ENCODE data around the gene MTHFD2L. TPM values are rescaled to one million over a fixed set of nuclear protein-coding genes. Genes with fewer than 3 reads are reported as not detected.

MTHFD2L gene
- total RNA-seq, 4 donors from 2014 or later = 22.3 to 30.8 (median 27.0) TPM

DNA sequence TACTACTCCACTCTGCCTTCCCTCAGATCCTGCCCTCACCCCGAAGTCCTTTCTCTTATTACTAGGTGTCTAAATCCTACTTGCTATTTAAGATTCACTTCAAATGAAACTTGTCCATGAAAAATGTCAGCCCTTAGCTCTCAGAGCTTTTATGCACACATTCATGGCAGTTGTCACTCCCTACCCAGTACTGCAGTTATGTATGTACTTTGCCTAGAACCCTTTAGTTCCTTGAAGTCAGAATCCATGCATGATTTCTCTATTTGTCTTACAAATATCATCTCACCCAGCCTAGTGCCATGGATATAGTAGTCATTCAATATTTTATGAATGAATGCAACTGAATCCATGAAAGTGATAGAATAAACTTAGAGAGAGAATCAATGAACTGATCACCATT lies 147.1 kb downstream of the MTHFD2L start:
- 93 to 100% methylated on average over 1 of the region's 1 CpG for WGBS, 2 donors
- no peak overlapping the region for H3K27ac ChIP-seq
- no peaks in the 10 kb centered on the region for H3K9me3 ChIP-seq
- no peaks in the 10 kb centered on the region for H3K27me3 ChIP-seq
- no peak for TF ChIP-seq POLR2A (IDR thresholded peaks at IDR 0.05)
- TF ChIP-seq, protein P1, sequence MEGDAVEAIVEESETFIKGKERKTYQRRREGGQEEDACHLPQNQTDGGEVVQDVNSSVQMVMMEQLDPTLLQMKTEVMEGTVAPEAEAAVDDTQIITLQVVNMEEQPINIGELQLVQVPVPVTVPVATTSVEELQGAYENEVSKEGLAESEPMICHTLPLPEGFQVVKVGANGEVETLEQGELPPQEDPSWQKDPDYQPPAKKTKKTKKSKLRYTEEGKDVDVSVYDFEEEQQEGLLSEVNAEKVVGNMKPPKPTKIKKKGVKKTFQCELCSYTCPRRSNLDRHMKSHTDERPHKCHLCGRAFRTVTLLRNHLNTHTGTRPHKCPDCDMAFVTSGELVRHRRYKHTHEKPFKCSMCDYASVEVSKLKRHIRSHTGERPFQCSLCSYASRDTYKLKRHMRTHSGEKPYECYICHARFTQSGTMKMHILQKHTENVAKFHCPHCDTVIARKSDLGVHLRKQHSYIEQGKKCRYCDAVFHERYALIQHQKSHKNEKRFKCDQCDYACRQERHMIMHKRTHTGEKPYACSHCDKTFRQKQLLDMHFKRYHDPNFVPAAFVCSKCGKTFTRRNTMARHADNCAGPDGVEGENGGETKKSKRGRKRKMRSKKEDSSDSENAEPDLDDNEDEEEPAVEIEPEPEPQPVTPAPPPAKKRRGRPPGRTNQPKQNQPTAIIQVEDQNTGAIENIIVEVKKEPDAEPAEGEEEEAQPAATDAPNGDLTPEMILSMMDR (IDR thresholded peaks at IDR 0.05) = no peak
- DNase-seq = no peak
- intact Hi-C loops (cut with DNase I) = no loop called here
- H3K4me3 ChIP-seq (replicated peaks in 1 of 3) = no peak overlapping the region
- no peaks in the 10 kb centered on the region for H3K4me1 ChIP-seq
- no peaks in the 10 kb centered on the region for H3K36me3 ChIP-seq

DNA sequence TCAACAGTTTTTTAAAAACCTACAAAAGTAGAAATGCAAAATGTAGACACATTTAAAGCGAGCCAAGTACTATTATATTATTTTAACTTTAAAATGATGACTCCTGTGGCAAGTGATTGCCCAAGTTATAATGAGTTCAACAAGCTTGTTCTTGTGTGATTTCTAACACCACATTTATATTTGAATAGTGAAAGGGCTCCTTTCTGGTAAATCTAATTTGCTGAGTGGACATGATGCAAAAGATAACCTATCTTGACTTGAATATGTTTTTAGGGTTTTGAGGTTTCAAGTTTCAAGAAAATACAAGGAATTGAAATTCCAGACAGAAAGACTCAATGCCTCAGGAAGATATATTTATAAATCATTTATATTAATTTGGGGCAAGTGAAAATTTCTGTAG lies 149.3 kb downstream of the MTHFD2L start:
- Histone ChIP-seq H3K27me3 (no peaks in the 10 kb centered on the region), H3K36me3 (no peaks in the 10 kb centered on the region), H3K9me3 (no peaks in the 10 kb centered on the region), H3K4me1 (no peaks in the 10 kb centered on the region), H3K4me3 (replicated peaks in 1 of 3) (no peak overlapping the region), H3K27ac (no peak overlapping the region)
- intact Hi-C loops (cut with DNase I) = no loop called here
- TF ChIP-seq POLR2A (IDR thresholded peaks at IDR 0.05) = no peak
- TF ChIP-seq, protein P1 (IDR thresholded peaks at IDR 0.05) = no peak
- 93 to 97% methylated on average over 1 of the region's 1 CpG for WGBS, 2 donors
- no peak for DNase-seq

DNA sequence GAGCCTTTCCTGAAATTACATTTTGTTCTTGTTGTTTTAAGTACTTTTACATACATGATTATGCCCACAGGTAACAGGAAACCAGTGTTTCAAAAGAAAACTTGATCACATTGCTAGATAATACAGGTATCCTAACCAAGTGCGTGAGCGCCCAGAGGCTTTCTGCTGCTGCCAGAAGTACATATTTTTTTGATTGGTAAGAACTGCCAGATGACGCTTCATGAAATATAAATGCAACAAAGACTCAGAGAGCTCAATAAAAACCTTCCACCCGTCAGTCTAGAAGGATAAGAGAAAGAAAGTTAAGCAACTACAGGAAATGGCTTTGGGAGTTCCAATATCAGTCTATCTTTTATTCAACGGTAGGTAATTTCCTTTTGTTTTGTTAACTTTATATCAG lies 150.3 kb downstream of the MTHFD2L start, which contains the start of gene EPGN:
Gene EPGN, plus strand, starts transcription at position 256 of the 400 bp plus-strand sequence. Its CDS starts 64 bp downstream, at position 320.
- no peak for DNase-seq
- Histone ChIP-seq H3K27me3 (no peaks in the 10 kb centered on the region), H3K36me3 (no peaks in the 10 kb centered on the region), H3K9me3 (no peaks in the 10 kb centered on the region), H3K4me1 (no peaks in the 10 kb centered on the region), H3K4me3 (replicated peaks in 1 of 3) (no peak within 1 kb of the TSS), H3K27ac (no peak within 1 kb of the TSS)
- intact Hi-C loops (cut with DNase I) = no loop called here
- WGBS, 2 donors = 76 to 79% methylated on average over 5 of the region's 5 CpGs
- no peak for TF ChIP-seq POLR2A (IDR thresholded peaks at IDR 0.05)
- TF ChIP-seq, protein P1 (IDR thresholded peaks at IDR 0.05) = no peak

DNA sequence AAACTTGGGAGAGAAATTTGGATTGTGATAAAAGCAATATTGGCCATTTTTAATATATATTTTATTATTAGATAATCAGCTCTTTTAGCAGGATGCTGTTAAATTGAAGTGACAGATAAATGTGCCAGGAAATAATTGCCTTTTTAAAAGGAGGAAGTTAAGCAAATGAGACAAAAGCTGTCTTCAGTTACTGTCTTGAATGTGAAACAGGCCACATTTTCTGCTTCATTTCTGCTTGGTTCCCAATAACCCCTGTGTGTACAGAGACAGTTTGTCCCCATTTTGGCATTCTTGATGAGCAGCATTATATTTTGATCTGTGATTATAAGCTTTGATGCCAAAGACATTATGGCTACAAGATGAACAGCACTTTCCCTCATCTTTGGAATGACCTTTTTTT lies 151.3 kb downstream of the MTHFD2L start:
- H3K27me3 ChIP-seq = no peaks in the 10 kb centered on the region
- intact Hi-C loops (cut with DNase I) = no loop called here

DNA sequence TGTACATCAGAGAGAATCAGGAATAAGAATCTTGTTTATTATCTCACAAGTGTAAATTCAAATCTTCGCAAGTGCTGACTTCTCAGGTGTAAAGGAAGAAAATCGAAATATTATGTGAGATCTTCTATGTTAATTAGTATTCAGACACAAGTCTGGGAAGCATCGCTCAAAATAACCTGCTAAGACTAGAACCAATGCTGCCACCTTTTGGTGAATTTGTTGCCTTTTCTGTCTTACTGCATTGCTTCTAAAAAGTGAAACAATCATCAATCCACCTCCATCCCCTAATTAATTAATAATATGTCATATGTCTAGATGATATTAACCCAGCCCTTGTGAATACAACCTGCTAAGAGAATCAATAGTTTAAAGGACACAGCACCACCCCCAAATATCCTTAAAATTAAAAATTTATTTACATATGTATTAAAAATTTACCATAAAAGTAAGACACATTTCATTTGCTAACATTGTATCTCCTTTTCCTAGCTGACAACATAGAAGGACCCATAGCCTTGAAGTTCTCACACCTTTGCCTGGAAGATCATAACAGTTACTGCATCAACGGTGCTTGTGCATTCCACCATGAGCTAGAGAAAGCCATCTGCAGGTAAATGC lies 153.9 kb downstream of the MTHFD2L start:
- Histone ChIP-seq H3K4me3 (replicated peaks in 1 of 3) (no peak overlapping the region), H3K27me3 (no peaks in the 10 kb centered on the region), H3K4me1 (no peaks in the 10 kb centered on the region), H3K9me3 (no peaks in the 10 kb centered on the region), H3K36me3 (no peaks in the 10 kb centered on the region), H3K27ac (no peak overlapping the region)
- DNase-seq = no peak
- intact Hi-C loops (cut with DNase I) = loop anchor here (5.0 kb wide), 1 partner anchor 85 kb away; no protein-coding TSS in a partner anchor
- 21 to 23% methylated on average over 4 of the region's 4 CpGs for WGBS, 2 donors
- TF ChIP-seq, protein P1 (IDR thresholded peaks at IDR 0.05) = peak in 5 of 6 experiments; percentile 17 to 67 (median 65)
- TF ChIP-seq POLR2A (IDR thresholded peaks at IDR 0.05) = no peak

More for the DNA sequence above, 151.3 kb downstream of the MTHFD2L start:
- no peak for DNase-seq
- Histone ChIP-seq H3K9me3 (no peaks in the 10 kb centered on the region), H3K4me1 (no peaks in the 10 kb centered on the region), H3K27ac (no peak overlapping the region), H3K36me3 (no peaks in the 10 kb centered on the region), H3K4me3 (replicated peaks in 1 of 3) (no peak overlapping the region)
- TF ChIP-seq, protein P1 (IDR thresholded peaks at IDR 0.05) = no peak
- TF ChIP-seq POLR2A (IDR thresholded peaks at IDR 0.05) = no peak
